Mucosa of descending colon (tissue), 3 donors: Measurements from ENCODE around the gene SLC45A1. TPM values are rescaled to one million over a fixed set of nuclear protein-coding genes. Genes with fewer than 3 reads are reported as not detected.

Experiments used
- ATAC-seq: fragments of 200-7000 bp; cut with Tn5 transposase; one replicate; pipeline ENCODE4 v1.9.1; 2020; ENCODE audit warnings: mild to moderate bottlenecking, moderate library complexity
- DNase-seq, 3 donors: peaks; one replicate each; pipeline ENCODE4 v3.0.0-alpha.2; 2020
- H3K36me3 ChIP-seq: fragments of 200-600 bp; one replicate; pipeline ENCODE4 v1.8.0; 2021; ENCODE audit warnings: low read depth, mild to moderate bottlenecking
- H3K4me1 ChIP-seq: fragments of 200-600 bp; one replicate; pipeline ENCODE4 v1.8.0; 2021; ENCODE audit warnings: low read depth, mild to moderate bottlenecking
- H3K4me3 ChIP-seq: fragments of 200-600 bp; one replicate; pipeline ENCODE4 v1.8.0; 2021; ENCODE audit warnings: mild to moderate bottlenecking
- H3K9me3 ChIP-seq: fragments of 200-600 bp; one replicate; pipeline ENCODE4 v1.8.0; 2021; ENCODE audit warnings: mild to moderate bottlenecking
- CTCF ChIP-seq: fragments of 200-600 bp; IDR thresholded peaks from one replicate; pipeline ENCODE4 v1.8.0; 2022; ENCODE audit warnings: antibody characterized with exemption, mild to moderate bottlenecking
- intact Hi-C, 2 donors: fragments of 100-400 bp; cut with DNase I in 1 of 2; cut with micrococcal nuclease in 1 of 2; formaldehyde crosslinking; loops; one replicate each; pipeline versions ENCODE4 v1.11.0 to v1.11.1; 2022; cut with DNase I, micrococcal nuclease
- total RNA-seq, 3 donors: library from RNA; stranded (reverse); fragmentation: NEBNext Ultra II Directional in 2 of 3; extraction: Animal tissue kit (Norgen Biotek cat#: 25700) in 2 of 3; gene quantifications; one replicate each; pipeline versions ENCODE4 v1.2.1 to v1.2.4, GENCODE V29; 2021 to 2023
- donor health status: DM: no; HTN: no; CAD: no; lungs with moderate emphysema.
- donor health status: DM: no; HTN: no; CAD: no.
- donor health status: DM: no; HTN: yes; CAD: no.

The SLC45A1 gene
- total RNA-seq, 3 donors from 2014 or later, result 0.55 to 3.9 TPM; not detected in 1

- H3K4me3 ChIP-seq, result no peak overlapping the region
- intact Hi-C loops, result loop anchor here (10.0 kb wide), 2 partner anchors 298 to 328 kb away; no protein-coding TSS in a partner anchor
- no peaks in the 10 kb centered on the region for H3K36me3 ChIP-seq
- peaks cover under 1% of the 10 kb centered on the region for H3K4me1 ChIP-seq
- ATAC-seq, result peak; percentile 28
- TF ChIP-seq CTCF, result no peak
- DNase-seq, result no peak
- H3K9me3 ChIP-seq, result no peaks in the 10 kb centered on the region
These were observed 5.4 kb upstream of the SLC45A1 start for GRCh38 chr1:8312235-8313218.

GRCh38 chr1:8313231-8313630 is 4.7 kb upstream of the SLC45A1 start:
- ATAC-seq (no peak), DNase-seq (no peak)
- H3K4me1 ChIP-seq, result peaks cover 8% of the 10 kb centered on the region
- intact Hi-C loops, result loop anchor here (10.0 kb wide), 2 partner anchors 298 to 328 kb away; no protein-coding TSS in a partner anchor
- H3K36me3 ChIP-seq, result no peaks in the 10 kb centered on the region
- TF ChIP-seq CTCF, result no peak
- no peak overlapping the region for H3K4me3 ChIP-seq
- H3K9me3 ChIP-seq, result no peaks in the 10 kb centered on the region

- no peaks in the 10 kb centered on the region for H3K36me3 ChIP-seq
- H3K4me1 ChIP-seq, result peaks cover 13% of the 10 kb centered on the region
- peak; percentile 67 for TF ChIP-seq CTCF
- no peaks in the 10 kb centered on the region for H3K9me3 ChIP-seq
- intact Hi-C loops, result loop anchor here (10.0 kb wide), 2 partner anchors 300 to 330 kb away; no protein-coding TSS in a partner anchor
- peak; percentile 95 for ATAC-seq
- peak; percentile 71 to 86 (median 85) for DNase-seq
- H3K4me3 ChIP-seq, result no peak overlapping the region
These were observed 3.3 kb upstream of the SLC45A1 start for GRCh38 chr1:8314346-8315280.

- H3K4me3 ChIP-seq, result no peak overlapping the region
- peaks cover 13% of the 10 kb centered on the region for H3K4me1 ChIP-seq
- no peak for DNase-seq
- H3K36me3 ChIP-seq, result no peaks in the 10 kb centered on the region
- no peak for TF ChIP-seq CTCF
- no peaks in the 10 kb centered on the region for H3K9me3 ChIP-seq
- no peak for ATAC-seq
- intact Hi-C loops, result loop anchor here (10.0 kb wide), 2 partner anchors 301 to 331 kb away; no protein-coding TSS in a partner anchor
These were observed 2.1 kb upstream of the SLC45A1 start for GRCh38 chr1:8315573-8316475.
